ENCODE data around the gene DEK.
A peak's percentile ranks its signal among the peaks of the same experiment; 100 is the strongest.

The DEK gene

DNA sequence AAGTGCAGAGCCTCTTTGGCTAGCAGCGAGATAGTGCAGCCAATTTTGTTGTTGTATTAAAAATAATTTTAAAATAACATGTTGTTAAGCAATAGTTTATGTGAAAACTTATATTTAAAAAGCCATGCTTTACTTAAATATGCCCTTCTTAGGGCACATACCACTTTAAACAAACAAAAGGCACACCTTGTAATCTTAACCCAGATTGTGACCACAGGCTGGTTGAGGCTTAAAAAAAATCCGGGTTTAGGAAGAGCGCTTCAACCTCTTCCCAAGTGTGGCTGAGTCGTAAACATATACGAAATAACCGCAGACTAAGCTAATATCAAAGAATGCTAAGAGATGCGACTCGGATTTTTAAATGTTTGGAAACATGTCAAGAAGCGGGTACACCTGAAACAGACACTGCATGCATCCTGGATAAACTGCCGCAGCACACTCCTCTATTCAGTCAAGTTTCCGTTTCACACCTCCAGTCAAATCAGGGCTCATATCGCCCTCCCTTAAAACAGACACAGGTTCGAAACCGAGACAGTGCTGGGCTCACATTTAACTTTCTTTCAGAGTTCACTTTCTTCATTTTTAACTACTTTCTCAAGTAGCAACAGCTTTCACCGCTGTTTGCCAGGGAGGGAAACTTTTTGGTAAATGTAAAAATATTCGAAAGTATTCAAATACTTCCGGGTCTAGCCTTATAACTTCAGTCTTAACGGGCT is 1.5 kb downstream of the DEK start:
- no peak for ATAC-seq
- TF ChIP-seq SNAI2 (CRISPR knock-in tag; IDR thresholded peaks at IDR 0.05), result no peak
- no peak for TF ChIP-seq GLIS3 (CRISPR knock-in tag; IDR thresholded peaks at IDR 0.05)
- no peak for TF ChIP-seq ESRRG (CRISPR knock-in tag; IDR thresholded peaks at IDR 0.05)
- TF ChIP-seq ZNF565 (CRISPR knock-in tag; conservative IDR thresholded peaks at IDR 0.05; ENCODE audit: low read depth), result no peak
- no peak for TF ChIP-seq ZNF70 (CRISPR knock-in tag; IDR thresholded peaks at IDR 0.05)
- TF ChIP-seq CSDC2 (CRISPR knock-in tag; IDR thresholded peaks at IDR 0.05), result no peak
- TF ChIP-seq CREB5 (CRISPR knock-in tag; IDR thresholded peaks at IDR 0.05; ENCODE audit: low read depth), result no peak
- no peak for TF ChIP-seq ARNTL (CRISPR knock-in tag; IDR thresholded peaks at IDR 0.05; ENCODE audit: borderline replicate concordance, low read depth)
- no peak for TF ChIP-seq ISL1 (CRISPR knock-in tag; IDR thresholded peaks at IDR 0.05)
- no peak for TF ChIP-seq RARB (CRISPR knock-in tag; IDR thresholded peaks at IDR 0.05)
- TF ChIP-seq ZFP30 (CRISPR knock-in tag; IDR thresholded peaks at IDR 0.05), result no peak
- no peak for TF ChIP-seq CSRNP3 (CRISPR knock-in tag; IDR thresholded peaks at IDR 0.05)
- TF ChIP-seq, protein P1, sequence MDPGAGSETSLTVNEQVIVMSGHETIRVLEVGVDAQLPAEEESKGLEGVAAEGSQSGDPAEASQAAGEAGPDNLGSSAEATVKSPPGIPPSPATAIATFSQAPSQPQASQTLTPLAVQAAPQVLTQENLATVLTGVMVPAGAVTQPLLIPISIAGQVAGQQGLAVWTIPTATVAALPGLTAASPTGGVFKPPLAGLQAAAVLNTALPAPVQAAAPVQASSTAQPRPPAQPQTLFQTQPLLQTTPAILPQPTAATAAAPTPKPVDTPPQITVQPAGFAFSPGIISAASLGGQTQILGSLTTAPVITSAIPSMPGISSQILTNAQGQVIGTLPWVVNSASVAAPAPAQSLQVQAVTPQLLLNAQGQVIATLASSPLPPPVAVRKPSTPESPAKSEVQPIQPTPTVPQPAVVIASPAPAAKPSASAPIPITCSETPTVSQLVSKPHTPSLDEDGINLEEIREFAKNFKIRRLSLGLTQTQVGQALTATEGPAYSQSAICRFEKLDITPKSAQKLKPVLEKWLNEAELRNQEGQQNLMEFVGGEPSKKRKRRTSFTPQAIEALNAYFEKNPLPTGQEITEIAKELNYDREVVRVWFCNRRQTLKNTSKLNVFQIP (CRISPR knock-in tag; IDR thresholded peaks at IDR 0.05; ENCODE audit: borderline replicate concordance, low read depth), result no peak

DNA sequence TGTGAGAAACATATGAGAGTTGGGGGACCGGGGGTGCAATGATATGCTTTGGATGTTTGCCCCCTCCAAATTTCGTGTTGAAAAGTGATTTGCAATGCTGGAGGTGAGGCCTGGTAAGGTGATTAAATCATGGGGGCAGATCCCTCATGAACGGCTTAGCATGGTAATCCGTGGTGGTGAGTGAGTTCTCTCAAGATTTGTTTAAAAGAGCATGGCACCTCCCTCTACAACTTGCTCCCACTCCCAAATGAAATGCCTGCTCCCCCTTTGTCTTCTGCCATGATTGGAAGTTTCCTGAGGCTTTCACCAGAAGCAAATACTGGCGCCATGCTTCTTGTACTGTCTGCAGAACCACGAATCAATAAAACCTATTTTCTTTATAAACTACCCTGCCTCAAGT is 2.5 kb downstream of the DEK start:
- TF ChIP-seq GLIS3 (CRISPR knock-in tag; IDR thresholded peaks at IDR 0.05), result no peak
- TF ChIP-seq PPARA (CRISPR knock-in tag; IDR thresholded peaks at IDR 0.05; ENCODE audit: borderline replicate concordance), result no peak
- TF ChIP-seq CSRNP3 (CRISPR knock-in tag; IDR thresholded peaks at IDR 0.05), result no peak
- TF ChIP-seq ZNF8 (CRISPR knock-in tag; IDR thresholded peaks at IDR 0.05), result no peak
- no peak for TF ChIP-seq ZNF565 (CRISPR knock-in tag; conservative IDR thresholded peaks at IDR 0.05; ENCODE audit: low read depth)
- no peak for TF ChIP-seq ESRRG (CRISPR knock-in tag; IDR thresholded peaks at IDR 0.05)
- no peak for TF ChIP-seq ZNF70 (CRISPR knock-in tag; IDR thresholded peaks at IDR 0.05)
- TF ChIP-seq, protein P1 (CRISPR knock-in tag; IDR thresholded peaks at IDR 0.05; ENCODE audit: borderline replicate concordance, low read depth), result no peak
- TF ChIP-seq ZFP30 (CRISPR knock-in tag; IDR thresholded peaks at IDR 0.05), result no peak
- TF ChIP-seq BACH2 (CRISPR knock-in tag; IDR thresholded peaks at IDR 0.05; ENCODE audit: borderline replicate concordance), result no peak
- TF ChIP-seq CSDC2 (CRISPR knock-in tag; IDR thresholded peaks at IDR 0.05), result no peak
- no peak for TF ChIP-seq TCF4 (CRISPR knock-in tag; IDR thresholded peaks at IDR 0.05; ENCODE audit: borderline replicate concordance)
- no peak for TF ChIP-seq RARB (CRISPR knock-in tag; IDR thresholded peaks at IDR 0.05)
- TF ChIP-seq OSR1 (CRISPR knock-in tag; IDR thresholded peaks at IDR 0.05), result no peak

GRCh38 chr6:18260448-18261106 is 3.8 kb downstream of the DEK start:
- ATAC-seq, result peak; percentile 43
- no peak for TF ChIP-seq ZFP30 (CRISPR knock-in tag; IDR thresholded peaks at IDR 0.05)
- TF ChIP-seq CREB5 (CRISPR knock-in tag; IDR thresholded peaks at IDR 0.05; ENCODE audit: low read depth), result no peak
- TF ChIP-seq ZNF565 (CRISPR knock-in tag; conservative IDR thresholded peaks at IDR 0.05; ENCODE audit: low read depth), result no peak
- TF ChIP-seq ZNF70 (CRISPR knock-in tag; IDR thresholded peaks at IDR 0.05), result no peak
- TF ChIP-seq SNAI2 (CRISPR knock-in tag; IDR thresholded peaks at IDR 0.05), result no peak
- TF ChIP-seq ISL1 (CRISPR knock-in tag; IDR thresholded peaks at IDR 0.05), result no peak
- TF ChIP-seq PPARA (CRISPR knock-in tag; IDR thresholded peaks at IDR 0.05; ENCODE audit: borderline replicate concordance), result no peak
- no peak for TF ChIP-seq CSDC2 (CRISPR knock-in tag; IDR thresholded peaks at IDR 0.05)
- TF ChIP-seq, protein P2, sequence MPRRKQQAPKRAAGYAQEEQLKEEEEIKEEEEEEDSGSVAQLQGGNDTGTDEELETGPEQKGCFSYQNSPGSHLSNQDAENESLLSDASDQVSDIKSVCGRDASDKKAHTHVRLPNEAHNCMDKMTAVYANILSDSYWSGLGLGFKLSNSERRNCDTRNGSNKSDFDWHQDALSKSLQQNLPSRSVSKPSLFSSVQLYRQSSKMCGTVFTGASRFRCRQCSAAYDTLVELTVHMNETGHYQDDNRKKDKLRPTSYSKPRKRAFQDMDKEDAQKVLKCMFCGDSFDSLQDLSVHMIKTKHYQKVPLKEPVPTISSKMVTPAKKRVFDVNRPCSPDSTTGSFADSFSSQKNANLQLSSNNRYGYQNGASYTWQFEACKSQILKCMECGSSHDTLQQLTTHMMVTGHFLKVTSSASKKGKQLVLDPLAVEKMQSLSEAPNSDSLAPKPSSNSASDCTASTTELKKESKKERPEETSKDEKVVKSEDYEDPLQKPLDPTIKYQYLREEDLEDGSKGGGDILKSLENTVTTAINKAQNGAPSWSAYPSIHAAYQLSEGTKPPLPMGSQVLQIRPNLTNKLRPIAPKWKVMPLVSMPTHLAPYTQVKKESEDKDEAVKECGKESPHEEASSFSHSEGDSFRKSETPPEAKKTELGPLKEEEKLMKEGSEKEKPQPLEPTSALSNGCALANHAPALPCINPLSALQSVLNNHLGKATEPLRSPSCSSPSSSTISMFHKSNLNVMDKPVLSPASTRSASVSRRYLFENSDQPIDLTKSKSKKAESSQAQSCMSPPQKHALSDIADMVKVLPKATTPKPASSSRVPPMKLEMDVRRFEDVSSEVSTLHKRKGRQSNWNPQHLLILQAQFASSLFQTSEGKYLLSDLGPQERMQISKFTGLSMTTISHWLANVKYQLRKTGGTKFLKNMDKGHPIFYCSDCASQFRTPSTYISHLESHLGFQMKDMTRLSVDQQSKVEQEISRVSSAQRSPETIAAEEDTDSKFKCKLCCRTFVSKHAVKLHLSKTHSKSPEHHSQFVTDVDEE (CRISPR knock-in tag; IDR thresholded peaks at IDR 0.05), result no peak
- TF ChIP-seq TCF4 (CRISPR knock-in tag; IDR thresholded peaks at IDR 0.05; ENCODE audit: borderline replicate concordance), result no peak
- no peak for TF ChIP-seq ZNF8 (CRISPR knock-in tag; IDR thresholded peaks at IDR 0.05)
- TF ChIP-seq ZFP3 (CRISPR knock-in tag; IDR thresholded peaks at IDR 0.05), result no peak

More for the DNA sequence above, 2.5 kb downstream of the DEK start:
- no peak for ATAC-seq

Measured in SK-N-SH treated with all-trans-retinoic acid at 6 μM for 48 hours (cell line).